CD4-positive, alpha-beta T cell (primary cell): ENCODE measurements around the gene DRG2. TPM values are rescaled to one million over a fixed set of nuclear protein-coding genes. Genes with fewer than 3 reads are reported as not detected.

Experiments
- ATAC-seq: fragments of 200-7000 bp; cut with Tn5 transposase; one replicate; pipeline ENCODE4 v1.10.0; 2022; ENCODE audit warnings: mild to moderate bottlenecking; ENCODE audit not compliant: poor library complexity
- CTCF ChIA-PET: fragments of 350-600 bp; sonication (Branson Sonifier 250); formaldehyde crosslinking; loops from one replicate; lab custom pipeline; 2021; ENCODE audit warnings: antibody characterized with exemption, inconsistent platforms; lab: Charles Lee
- POLR2A ChIA-PET: fragments of 350-600 bp; sonication (Branson Sonifier 250); formaldehyde crosslinking; loops from one replicate; lab custom pipeline; 2021; ENCODE audit warnings: antibody characterized with exemption, inconsistent platforms; lab: Charles Lee
- DNase-seq, 14 experiments: peaks; one replicate each; pipeline ENCODE4 v3.0.0-alpha.2; 2013 to 2020; ENCODE audit warnings: mixed read lengths in 2 of 14
- H3K27ac ChIP-seq, 2 donors: one replicate each; pipeline versions ENCODE4 v1.5.1 to v1.7.0; 2013; ENCODE audit warnings: low read length in 2 of 2, low read depth in 1 of 2, mild to moderate bottlenecking in 1 of 2
- H3K27me3 ChIP-seq, 2 experiments: 1 replicate in 1 of 2; 2 replicates in 1 of 2; pipeline versions ENCODE4 v1.6.1 to v1.7.0; 2013; ENCODE audit warnings: low read length in 2 of 2, control low read depth in 1 of 2, mild to moderate bottlenecking in 1 of 2, moderate library complexity in 1 of 2; ENCODE audit not compliant: insufficient read depth in 2 of 2, control insufficient read depth in 1 of 2
- H3K36me3 ChIP-seq: one replicate; pipeline ENCODE4 v1.6.1; 2013; ENCODE audit warnings: low read length, control low read depth; ENCODE audit not compliant: insufficient read depth
- H3K4me1 ChIP-seq: one replicate; pipeline ENCODE4 v1.6.1; 2013; ENCODE audit warnings: low read length, control low read depth; ENCODE audit not compliant: insufficient read depth
- H3K4me3 ChIP-seq: one replicate; pipeline ENCODE4 v1.5.1; 2013; ENCODE audit warnings: mild to moderate bottlenecking, low read length, moderate library complexity
- H3K9me3 ChIP-seq, 2 experiments: 1 replicate in 1 of 2; 2 replicates in 1 of 2; pipeline versions ENCODE4 v1.6.1 to v1.7.0; 2013; ENCODE audit warnings: low read length in 2 of 2, mild to moderate bottlenecking in 2 of 2, control low read depth in 1 of 2, moderate library complexity in 1 of 2; ENCODE audit not compliant: control insufficient read depth in 1 of 2, insufficient read depth in 1 of 2
- H3K27ac Mint-ChIP-seq: one replicate; pipeline ENCODE4 v1.8.0; 2020; ENCODE audit warnings: mixed read lengths
- H3K27me3 Mint-ChIP-seq: one replicate; pipeline ENCODE4 v1.8.0; 2021; ENCODE audit warnings: mixed read lengths
- H3K36me3 Mint-ChIP-seq: one replicate; pipeline ENCODE4 v1.8.0; 2021; ENCODE audit warnings: low read depth, mixed read lengths
- H3K4me1 Mint-ChIP-seq: one replicate; pipeline ENCODE4 v1.8.0; 2021; ENCODE audit warnings: low read depth, mixed read lengths
- H3K4me3 Mint-ChIP-seq: one replicate; pipeline ENCODE4 v1.8.0; 2020; ENCODE audit warnings: mild to moderate bottlenecking, mixed read lengths
- H3K9me3 Mint-ChIP-seq: one replicate; pipeline ENCODE4 v1.8.0; 2020; ENCODE audit warnings: mixed read lengths
- CTCF ChIP-seq: fragments of 200-600 bp; IDR thresholded peaks from one replicate; pipeline ENCODE4 v1.8.0; 2022; ENCODE audit warnings: antibody characterized with exemption, mild to moderate bottlenecking
- intact Hi-C, 2 experiments: fragments of 100-400 bp; cut with DNase I in 1 of 2; cut with micrococcal nuclease in 1 of 2; formaldehyde crosslinking; loops; one replicate each; pipeline versions ENCODE4 v1.15.1 to v1.9.0; 2023 to 2025; cut with DNase I, micrococcal nuclease
- total RNA-seq, 174 experiments: library from RNA in 2 of 174; stranded (reverse) in 2 of 174; gene quantifications; one replicate each; pipeline ENCODE4 v1.2.3 and lab custom pipeline; 2021 to 2026

The DRG2 gene
- total RNA-seq, 2 experiments from 2014 or later = 38.9 to 40.6 TPM

GRCh38 chr17:18043491-18043890 lies 44.3 kb upstream of the DRG2 start:
- Mint-ChIP-seq H3K27me3 (no peaks in the 10 kb centered on the region), H3K4me1 (peaks cover 39% of the 10 kb centered on the region), H3K9me3 (no peaks in the 10 kb centered on the region), H3K36me3 (peaks cover 18% of the 10 kb centered on the region), H3K27ac (no peak overlapping the region), H3K4me3 (peak overlapping the region; percentile 27)
- no peak overlapping the region for H3K4me3 ChIP-seq
- POLR2A ChIA-PET = no interaction called here
- ATAC-seq (no peak), DNase-seq (peak in 2 of 14 experiments; percentile 17 to 31)
- peaks cover 20% of the 10 kb centered on the region for H3K36me3 ChIP-seq
- CTCF ChIA-PET = interaction anchor here (0.8 kb wide), 1 partner anchor 47 kb away, joined by 5 read pairs; no protein-coding TSS in a partner anchor
- H3K9me3 ChIP-seq = no peaks in the 10 kb centered on the region
- intact Hi-C loops = no loop called here
- H3K27ac ChIP-seq = no peak overlapping the region
- H3K27me3 ChIP-seq = no peaks in the 10 kb centered on the region
- peak; percentile 18 for TF ChIP-seq CTCF
- peaks cover 15% of the 10 kb centered on the region for H3K4me1 ChIP-seq

- Histone ChIP-seq H3K27me3 (no peaks in the 10 kb centered on the region), H3K36me3 (peaks cover 20% of the 10 kb centered on the region), H3K27ac (no peak overlapping the region), H3K4me1 (peaks cover 12% of the 10 kb centered on the region), H3K9me3 (no peaks in the 10 kb centered on the region), H3K4me3 (no peak overlapping the region)
- Mint-ChIP-seq H3K9me3 (no peaks in the 10 kb centered on the region), H3K27me3 (no peaks in the 10 kb centered on the region), H3K4me1 (peaks cover 29% of the 10 kb centered on the region), H3K27ac (no peak overlapping the region), H3K4me3 (no peak overlapping the region), H3K36me3 (peaks cover 12% of the 10 kb centered on the region)
- ATAC-seq = no peak
- DNase-seq = no peak
- intact Hi-C loops = no loop called here
- ChIA-PET POLR2A (no interaction called here), CTCF (no interaction called here)
- no peak for TF ChIP-seq CTCF
Observed at GRCh38 chr17:18044609-18045008, 43.1 kb upstream of the DRG2 start.

GRCh38 chr17:18045691-18046350 lies 41.9 kb upstream of the DRG2 start:
- ChIA-PET POLR2A (no interaction called here), CTCF (no interaction called here)
- intact Hi-C loops = no loop called here

More at GRCh38 chr17:18045691-18046350, 41.9 kb upstream of the DRG2 start:
- Histone ChIP-seq H3K4me3 (no peak overlapping the region), H3K27ac (no peak overlapping the region), H3K36me3 (peaks cover 23% of the 10 kb centered on the region), H3K27me3 (no peaks in the 10 kb centered on the region), H3K9me3 (no peaks in the 10 kb centered on the region), H3K4me1 (peaks cover 2% of the 10 kb centered on the region)
- ATAC-seq = no peak
- no peak overlapping the region for H3K4me3 Mint-ChIP-seq
- no peak overlapping the region for H3K27ac Mint-ChIP-seq
- H3K4me1 Mint-ChIP-seq = peaks cover 20% of the 10 kb centered on the region
- H3K9me3 Mint-ChIP-seq = no peaks in the 10 kb centered on the region
- H3K36me3 Mint-ChIP-seq = peaks cover 19% of the 10 kb centered on the region
- H3K27me3 Mint-ChIP-seq = no peaks in the 10 kb centered on the region
- no peak for TF ChIP-seq CTCF
- no peak for DNase-seq
